Karpas-422 (cell line): ENCODE measurements around the gene BNC2. TPM values are rescaled to one million over a fixed set of nuclear protein-coding genes. Genes with fewer than 3 reads are reported as not detected.

Experiments used
- DNase-seq: peaks from one replicate; pipeline ENCODE4 v3.0.0-alpha.2; 2015
- H2AFZ ChIP-seq: fragments of 200-600 bp; sonication (generic); 2 replicates; pipeline ENCODE4 v1.6.1; 2014; ENCODE audit warnings: antibody characterized with exemption, low read length, mixed read lengths
- H3K27ac ChIP-seq: fragments of 200-600 bp; sonication (generic); 2 replicates; pipeline ENCODE4 v1.5.1; 2014; ENCODE audit warnings: mild to moderate bottlenecking, low read length, moderate library complexity
- H3K27me3 ChIP-seq: fragments of 200-600 bp; sonication (generic); 2 replicates; pipeline ENCODE4 v1.6.1; 2014; ENCODE audit warnings: low read length, mixed read lengths
- H3K36me3 ChIP-seq: fragments of 200-600 bp; sonication (generic); 2 replicates; pipeline ENCODE4 v1.6.1; 2014; ENCODE audit warnings: low read length, mixed read lengths; ENCODE audit not compliant: insufficient read depth
- H3K4me1 ChIP-seq: fragments of 200-600 bp; sonication (generic); 2 replicates; pipeline ENCODE4 v1.6.1; 2014; ENCODE audit warnings: mild to moderate bottlenecking, low read length, mixed read lengths
- H3K4me2 ChIP-seq: fragments of 200-600 bp; sonication (generic); 2 replicates; pipeline ENCODE4 v1.6.1; 2014; ENCODE audit warnings: low read length, low read depth, mild to moderate bottlenecking; ENCODE audit not compliant: poor library complexity, severe bottlenecking
- H3K4me3 ChIP-seq: fragments of 200-600 bp; sonication (generic); 2 replicates; pipeline ENCODE4 v1.5.1; 2014; ENCODE audit warnings: mild to moderate bottlenecking, antibody characterized with exemption, low read length, mixed read lengths
- H3K79me2 ChIP-seq: fragments of 200-600 bp; sonication (generic); 2 replicates; pipeline ENCODE4 v1.6.1; 2014; ENCODE audit warnings: mild to moderate bottlenecking, low read length, mixed read lengths
- H3K9ac ChIP-seq: fragments of 200-600 bp; sonication (generic); 2 replicates; pipeline ENCODE4 v1.6.0; 2014; ENCODE audit warnings: low read length
- H3K9me2 ChIP-seq: fragments of 200-600 bp; sonication (generic), shearing (Covaris generic); replicated peaks from 2 replicates; pipeline ENCODE4 v1.6.0; 2014; ENCODE audit warnings: mild to moderate bottlenecking, low read length, moderate library complexity; ENCODE audit not compliant: insufficient read depth
- H3K9me3 ChIP-seq: fragments of 300-700, 200-600 bp; sonication (generic); 2 replicates; pipeline ENCODE4 v1.6.1; 2014; ENCODE audit warnings: low read length, mixed read lengths
- H4K20me1 ChIP-seq: fragments of 200-600 bp; sonication (generic); 2 replicates; pipeline ENCODE4 v1.6.1; 2014; ENCODE audit warnings: mild to moderate bottlenecking, antibody characterized with exemption, low read length, low read depth; ENCODE audit not compliant: insufficient read depth
- total RNA-seq: library from RNA; depleted of rRNA; stranded (reverse); fragments of >200 nt; shearing (Covaris generic); gene quantifications from 2 replicates; pipeline ENCODE4 v1.2.3, GENCODE V29; 2014; ENCODE audit warnings: low replicate concordance

Gene BNC2
- total RNA-seq, 1 experiment from 2014 or later, result not detected

- no peak for DNase-seq
- H3K4me2 ChIP-seq, result no peak overlapping the region
- H3K4me1 ChIP-seq, result no peaks in the 10 kb centered on the region
- no peak overlapping the region for H3K9ac ChIP-seq
- no peak overlapping the region for H3K27ac ChIP-seq
- no peaks in the 10 kb centered on the region for H3K79me2 ChIP-seq
- no peaks in the 10 kb centered on the region for H3K9me3 ChIP-seq
- H4K20me1 ChIP-seq, result no peaks in the 10 kb centered on the region
- H3K27me3 ChIP-seq, result no peaks in the 10 kb centered on the region
- H3K36me3 ChIP-seq, result no peaks in the 10 kb centered on the region
- H3K9me2 ChIP-seq, result no peaks in the 10 kb centered on the region
- no peak overlapping the region for H3K4me3 ChIP-seq
- no peak overlapping the region for H2AFZ ChIP-seq
These were observed 135.5 kb downstream of the BNC2 start for GRCh38 chr9:16735001-16735400.

- Histone ChIP-seq H3K27me3 (no peaks in the 10 kb centered on the region), H3K27ac (no peak overlapping the region), H3K9ac (no peak overlapping the region), H2AFZ (no peak overlapping the region), H3K4me3 (no peak overlapping the region), H3K36me3 (no peaks in the 10 kb centered on the region), H3K4me2 (no peak overlapping the region), H3K9me3 (no peaks in the 10 kb centered on the region), H3K79me2 (no peaks in the 10 kb centered on the region), H4K20me1 (no peaks in the 10 kb centered on the region), H3K9me2 (no peaks in the 10 kb centered on the region), H3K4me1 (no peaks in the 10 kb centered on the region)
- no peak for DNase-seq
These were observed 137.9 kb downstream of the BNC2 start for GRCh38 chr9:16732546-16732945.

- H3K9me3 ChIP-seq, result no peaks in the 10 kb centered on the region
- no peak overlapping the region; the same call in 1 of the 2 replicates for H2AFZ ChIP-seq
- no peak overlapping the region for H3K9ac ChIP-seq
- no peaks in the 10 kb centered on the region for H3K36me3 ChIP-seq
- H3K27ac ChIP-seq, result no peak overlapping the region
- H3K27me3 ChIP-seq, result no peaks in the 10 kb centered on the region
- no peak overlapping the region for H3K4me3 ChIP-seq
- DNase-seq, result no peak
- H4K20me1 ChIP-seq, result no peaks in the 10 kb centered on the region
- H3K9me2 ChIP-seq, result no peaks in the 10 kb centered on the region
- H3K4me2 ChIP-seq, result no peak overlapping the region
- no peaks in the 10 kb centered on the region for H3K4me1 ChIP-seq
- H3K79me2 ChIP-seq, result no peaks in the 10 kb centered on the region
These were observed 140.3 kb downstream of the BNC2 start for GRCh38 chr9:16730162-16730561.

DNA sequence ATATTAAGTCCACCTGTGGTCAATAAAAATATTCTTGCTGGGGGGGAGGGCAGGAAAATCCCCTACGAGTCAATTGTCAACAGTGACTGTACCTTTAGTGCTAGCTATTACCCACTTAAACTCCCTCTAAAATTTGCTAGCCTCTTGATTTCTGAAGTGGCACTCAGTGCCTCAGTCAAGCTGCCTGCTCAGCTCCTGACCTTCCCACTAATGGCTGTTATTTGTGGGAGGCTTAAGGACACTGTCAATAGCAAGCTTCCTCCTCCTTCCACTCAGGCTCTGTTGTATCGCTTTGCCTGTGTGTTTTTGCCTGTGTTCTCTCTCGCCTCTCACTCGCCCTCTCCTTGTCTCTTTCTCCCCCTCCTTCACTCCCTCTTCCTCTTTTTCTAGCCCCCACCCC is 140.8 kb downstream of the BNC2 start:
- no peaks in the 10 kb centered on the region for H3K9me3 ChIP-seq
- no peak overlapping the region for H3K4me3 ChIP-seq
- no peaks in the 10 kb centered on the region for H3K27me3 ChIP-seq
- H3K4me2 ChIP-seq, result no peak overlapping the region
- DNase-seq, result no peak
- H3K9ac ChIP-seq, result no peak overlapping the region
- no peak overlapping the region for H3K27ac ChIP-seq
- no peaks in the 10 kb centered on the region for H3K4me1 ChIP-seq
- H3K9me2 ChIP-seq, result no peaks in the 10 kb centered on the region
- H3K79me2 ChIP-seq, result no peaks in the 10 kb centered on the region
- H4K20me1 ChIP-seq, result no peaks in the 10 kb centered on the region
- no peak overlapping the region for H2AFZ ChIP-seq
- no peaks in the 10 kb centered on the region for H3K36me3 ChIP-seq

- Histone ChIP-seq H3K4me2 (no peak overlapping the region), H2AFZ (no peak overlapping the region), H3K36me3 (no peaks in the 10 kb centered on the region), H3K27ac (no peak overlapping the region), H3K9me2 (no peaks in the 10 kb centered on the region), H3K79me2 (no peaks in the 10 kb centered on the region), H4K20me1 (no peaks in the 10 kb centered on the region), H3K4me3 (no peak overlapping the region), H3K27me3 (no peaks in the 10 kb centered on the region), H3K9me3 (no peaks in the 10 kb centered on the region), H3K4me1 (no peaks in the 10 kb centered on the region), H3K9ac (no peak overlapping the region)
- no peak for DNase-seq
These were observed 142.3 kb downstream of the BNC2 start for GRCh38 chr9:16728137-16728508.

DNA sequence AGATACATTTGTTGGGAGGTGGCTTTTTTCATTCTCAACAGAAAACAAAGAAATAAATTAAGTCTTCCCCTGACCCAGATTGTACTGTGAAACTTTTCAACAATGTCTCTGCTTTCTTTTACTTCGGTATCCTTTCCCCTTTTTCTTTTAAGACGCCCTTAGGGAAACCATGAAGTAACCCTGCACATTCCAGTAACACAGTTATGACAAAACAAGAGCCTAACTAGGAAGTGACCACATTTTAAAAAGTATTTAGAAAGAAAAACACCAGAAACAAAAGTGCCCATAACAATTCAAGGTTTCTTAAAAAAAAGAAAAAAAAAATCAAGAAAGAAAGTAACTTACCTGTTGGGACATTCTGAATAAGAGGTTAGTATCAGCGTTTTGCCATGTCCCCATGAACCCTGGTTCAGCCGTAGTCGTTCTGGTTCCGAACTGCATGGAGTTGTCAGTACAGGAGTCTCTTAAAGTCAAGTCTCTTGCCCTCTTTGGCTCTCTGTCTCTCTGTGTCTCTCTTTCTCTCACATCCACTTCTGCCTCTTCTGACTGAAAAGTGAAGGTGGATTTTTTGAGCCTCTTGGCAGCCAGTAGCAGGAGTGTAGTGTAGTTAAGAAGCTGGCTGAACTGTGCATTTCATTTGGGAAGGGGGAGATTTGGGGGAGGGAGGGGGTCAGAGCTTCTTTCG is 142.9 kb downstream of the BNC2 start:
- Histone ChIP-seq H3K4me1 (no peaks in the 10 kb centered on the region), H3K4me2 (no peak overlapping the region), H3K79me2 (no peaks in the 10 kb centered on the region), H2AFZ (no peak overlapping the region), H3K9ac (no peak overlapping the region), H3K27me3 (no peaks in the 10 kb centered on the region), H3K9me3 (no peaks in the 10 kb centered on the region), H3K9me2 (no peaks in the 10 kb centered on the region), H3K27ac (no peak overlapping the region), H3K36me3 (no peaks in the 10 kb centered on the region), H4K20me1 (no peaks in the 10 kb centered on the region), H3K4me3 (no peak overlapping the region)
- no peak for DNase-seq

DNA sequence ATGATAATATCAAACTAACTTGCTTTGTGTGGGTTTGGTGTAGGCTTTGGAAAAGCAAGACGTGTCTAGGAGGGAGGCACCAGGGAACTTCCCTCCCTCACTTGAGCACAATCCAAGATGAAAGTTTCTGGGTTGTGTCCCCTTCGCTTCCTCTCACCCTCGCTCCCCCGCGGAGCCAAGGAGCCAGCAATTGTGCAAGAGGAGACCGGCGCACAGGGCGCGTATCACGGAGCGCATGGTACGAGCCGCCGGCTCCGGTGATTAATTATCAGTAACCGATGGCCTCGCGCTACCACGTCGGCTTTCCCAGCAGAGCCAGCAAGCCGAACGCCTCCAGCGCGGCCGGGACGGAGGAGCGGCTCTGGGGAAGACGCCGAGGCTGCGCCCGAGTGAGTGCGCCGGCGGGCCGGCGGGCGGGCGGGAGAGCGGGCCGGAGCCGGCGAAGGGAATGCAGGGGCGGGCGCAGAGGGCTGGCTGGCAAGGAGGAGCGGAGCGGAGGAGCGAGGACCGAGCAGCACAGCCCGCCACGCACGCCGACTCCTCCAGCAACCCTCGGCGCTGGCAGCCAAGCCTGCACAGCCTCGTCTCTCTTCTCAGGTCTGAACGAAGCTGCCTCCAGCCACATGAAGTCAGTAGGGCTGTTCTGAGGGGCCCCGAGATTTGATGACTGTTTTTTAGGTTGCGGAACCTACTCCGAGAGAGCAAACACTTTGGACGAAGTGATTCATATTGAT is 143.6 kb downstream of the BNC2 start:
- Histone ChIP-seq H2AFZ (no peak overlapping the region), H3K79me2 (no peaks in the 10 kb centered on the region), H3K27me3 (no peaks in the 10 kb centered on the region), H3K36me3 (no peaks in the 10 kb centered on the region), H3K4me3 (no peak overlapping the region), H3K4me2 (no peak overlapping the region), H3K27ac (no peak overlapping the region), H3K4me1 (no peaks in the 10 kb centered on the region), H3K9ac (no peak overlapping the region), H4K20me1 (no peaks in the 10 kb centered on the region), H3K9me3 (no peaks in the 10 kb centered on the region), H3K9me2 (no peaks in the 10 kb centered on the region)
- DNase-seq, result no peak

DNA sequence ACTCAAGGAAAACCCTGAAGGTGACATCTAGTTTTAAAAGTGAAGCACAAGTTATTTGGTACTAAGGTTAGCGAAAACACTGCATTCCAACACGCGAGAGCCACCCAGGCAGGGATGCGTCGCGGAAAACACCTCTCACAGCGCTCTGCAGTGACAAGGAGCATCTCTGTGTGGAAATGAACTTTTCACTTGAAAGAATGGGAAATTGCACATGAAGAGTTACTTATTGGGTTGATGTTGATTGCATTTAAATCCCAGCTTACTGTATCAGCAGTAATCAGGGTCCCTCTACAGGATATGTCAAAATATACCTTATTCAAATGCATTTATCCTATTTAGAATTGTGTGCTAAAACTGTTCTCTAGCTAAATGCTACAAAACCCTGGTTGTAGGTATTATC is 144.4 kb downstream of the BNC2 start:
- Histone ChIP-seq H3K4me2 (no peak overlapping the region), H3K36me3 (no peaks in the 10 kb centered on the region), H3K4me1 (no peaks in the 10 kb centered on the region), H2AFZ (no peak overlapping the region), H3K27ac (no peak overlapping the region), H3K9me3 (no peaks in the 10 kb centered on the region), H3K79me2 (no peaks in the 10 kb centered on the region), H3K4me3 (no peak overlapping the region), H3K9me2 (no peaks in the 10 kb centered on the region), H3K27me3 (no peaks in the 10 kb centered on the region), H4K20me1 (no peaks in the 10 kb centered on the region), H3K9ac (no peak overlapping the region)
- DNase-seq, result no peak
